A549 (cell line): ENCODE measurements around the gene GPRC5D. TPM values are rescaled to one million over a fixed set of nuclear protein-coding genes. Genes with fewer than 3 reads are reported as not detected.

Source experiments
- ATAC-seq, 2 experiments: fragments of 200-7000 bp in 1 of 2; fragments of >200 bp in 1 of 2; cut with Nextera tagmentation in 1 of 2; cut with Tn5 transposase in 1 of 2; 3 replicates each; pipeline versions ENCODE4 v1.8.0 to v1.9.1; 2018 to 2020; ENCODE audit warnings: mild to moderate bottlenecking in 1 of 2, moderate library complexity in 1 of 2
- CTCF ChIA-PET: fragments of 300-600 bp; sonication (Branson Sonifier 250); formaldehyde crosslinking; extraction: SDS; loops from one replicate; lab custom pipeline; 2021; ENCODE audit warnings: antibody characterized with exemption, inconsistent platforms; lab: Yijun Ruan, JAX
- POLR2A ChIA-PET: fragments of 350-600 bp; formaldehyde crosslinking; extraction: SDS; loops from one replicate; lab custom pipeline; 2021; ENCODE audit warnings: antibody characterized with exemption, inconsistent platforms; lab: Yijun Ruan, JAX
- DNase-seq, 2 experiments: peaks; one replicate each; pipeline versions ENCODE4 v3.0.0 to v3.0.0-alpha.2; 2011 to 2016; ENCODE audit warnings: low read depth in 1 of 2, low spot score in 1 of 2
- FAIRE-seq: peaks from 2 replicates; lab custom pipeline; 2011; peaks lifted over from hg19 to GRCh38; lab: Jason Lieb, UNC
- H3K27ac ChIP-seq, 2 experiments: fragments of >200 bp; sonication (Bioruptor Twin); formaldehyde crosslinking; 3 replicates each; pipeline ENCODE4 v1.5.1; 2016 to 2017
- H3K4me1 ChIP-seq: fragments of >200 bp; sonication (Bioruptor Twin); formaldehyde crosslinking; 3 replicates; pipeline ENCODE4 v1.6.1; 2016
- H3K4me2 ChIP-seq: fragments of >200 bp; sonication (Bioruptor Twin); formaldehyde crosslinking; 3 replicates; pipeline ENCODE4 v1.6.1; 2016
- H3K4me3 ChIP-seq: fragments of >200 bp; sonication (Bioruptor Twin); formaldehyde crosslinking; 3 replicates; pipeline ENCODE4 v1.5.1; 2016
- H3K9me3 ChIP-seq: fragments of >200 bp; sonication (Bioruptor Twin); formaldehyde crosslinking; 3 replicates; pipeline ENCODE4 v1.6.1; 2016
- CBX8 ChIP-seq: fragments of 200-600 bp; sonication (generic); IDR thresholded peaks from 2 replicates; pipeline ENCODE4 v1.6.1; 2016
- CEBPB ChIP-seq, 2 experiments: fragments of >200 bp in 1 of 2; sonication (Bioruptor Twin) in 1 of 2; formaldehyde crosslinking in 1 of 2; IDR thresholded peaks; 2 replicates each; pipeline ENCODE4 v1.6.1; 2012 to 2016
- CTCF ChIP-seq: fragments of >200 bp; sonication (Bioruptor Twin); formaldehyde crosslinking; IDR thresholded peaks from 3 replicates; pipeline ENCODE4 v1.5.1; 2016
- E2F6 ChIP-seq: IDR thresholded peaks from 2 replicates; pipeline ENCODE4 v1.6.1; 2012; ENCODE audit warnings: low read depth, borderline replicate concordance
- FOSB ChIP-seq: fragments of 250-450 bp; sonication (Bioruptor Pico); IDR thresholded peaks from 2 replicates; pipeline ENCODE4 v1.5.0; 2020; ENCODE audit warnings: mild to moderate bottlenecking, moderate library complexity
- FOXS1 ChIP-seq: fragments of 250-450 bp; sonication (Bioruptor Pico); IDR thresholded peaks from 2 replicates; pipeline ENCODE4 v1.5.0; 2020; ENCODE audit warnings: mild to moderate bottlenecking, moderate library complexity
- GATA3 ChIP-seq: IDR thresholded peaks from 2 replicates; pipeline ENCODE4 v1.6.1; 2012; ENCODE audit warnings: borderline replicate concordance
- JUN ChIP-seq, 2 experiments: fragments of >200 bp; sonication (Bioruptor Twin); formaldehyde crosslinking; IDR thresholded peaks; 2 replicates in 1 of 2; 3 replicates in 1 of 2; pipeline ENCODE4 v1.6.1; 2016 to 2017
- KDM1A ChIP-seq: fragments of 200-600 bp; sonication (generic); IDR thresholded peaks from 2 replicates; pipeline ENCODE4 v1.6.1; 2016; ENCODE audit warnings: low read depth, mild to moderate bottlenecking
- MAFK ChIP-seq: fragments of 450-650 bp; IDR thresholded peaks from 2 replicates; pipeline ENCODE4 v1.6.1; 2014; ENCODE audit not compliant: partially characterized antibody
- MAX ChIP-seq: IDR thresholded peaks from 2 replicates; pipeline ENCODE4 v1.6.1; 2012
- MYC ChIP-seq: IDR thresholded peaks from 2 replicates; pipeline ENCODE4 v1.6.1; 2012; ENCODE audit warnings: mild to moderate bottlenecking, inconsistent platforms, low read length, improper control_type of control experiment, borderline replicate concordance
- NPAS2 ChIP-seq: fragments of 250-450 bp; sonication (Bioruptor Pico); IDR thresholded peaks from 2 replicates; pipeline ENCODE4 v1.8.0; 2022; ENCODE audit warnings: mild to moderate bottlenecking, moderate library complexity, borderline replicate concordance
- PBX3 ChIP-seq: IDR thresholded peaks from 2 replicates; pipeline ENCODE4 v1.6.1; 2012
- POLR2A ChIP-seq: IDR thresholded peaks from 2 replicates; pipeline ENCODE4 v1.6.1; 2012; ENCODE audit warnings: mild to moderate bottlenecking, low read length
- POLR2AphosphoS2 ChIP-seq: conservative IDR thresholded peaks from 2 replicates; pipeline ENCODE4 v1.6.1; 2012; ENCODE audit warnings: low read length, improper control_type of control experiment, inconsistent platforms
- RAD21 ChIP-seq, 2 experiments: fragments of >200 bp in 1 of 2; sonication (Bioruptor Twin) in 1 of 2; formaldehyde crosslinking in 1 of 2; IDR thresholded peaks in 1 of 2; conservative IDR thresholded peaks in 1 of 2; 2 replicates in 1 of 2; 3 replicates in 1 of 2; pipeline ENCODE4 v1.6.1; 2012 to 2018; ENCODE audit warnings: inconsistent platforms in 1 of 2
- SMC3 ChIP-seq: fragments of >200 bp; sonication (Bioruptor Twin); formaldehyde crosslinking; IDR thresholded peaks from 3 replicates; pipeline ENCODE4 v1.6.1; 2018; ENCODE audit warnings: inconsistent platforms
- SREBF2 ChIP-seq: fragments of 450-650 bp; IDR thresholded peaks from 2 replicates; pipeline ENCODE4 v1.6.1; 2014; ENCODE audit warnings: mild to moderate bottlenecking, moderate library complexity
- WGBS: methylation state at CpG from one replicate; pipeline ENCODE4 v1.1.6; 2017; ENCODE audit errors: missing lambda C conversion rate; 5-methylcytosine and 5-hydroxymethylcytosine counted together
- polyA plus RNA-seq, 4 experiments: library from polyadenylated mRNA; depleted of rRNA in 3 of 4; stranded (reverse); fragments of >200 nt; fragmentation: RNase III in 1 of 4; extraction: RNeasy Plus Mini Kit Qiagen cat#74134 plus additional on column Dnase treatment in 1 of 4; gene quantifications; 2 replicates in 3 of 4; 3 replicates in 1 of 4; pipeline ENCODE4 v1.2.3, GENCODE V29; 2011 to 2017
- TF ChIP-seq, protein P1 (sequence below): fragments of 250-450 bp; sonication (Bioruptor Pico); IDR thresholded peaks from 2 replicates; pipeline ENCODE4 v1.5.0; 2020; ENCODE audit warnings: low read depth, mild to moderate bottlenecking, moderate library complexity

GPRC5D gene
- polyA plus RNA-seq, 2 of the 4 experiments (the other 2 are of a cell fraction): not detected

GRCh38 chr12:12938541-12938940, 13.4 kb downstream of the GPRC5D start:
- TF ChIP-seq MAFK (peak; percentile 12), MAX (no peak), GATA3 (no peak), FOSB (CRISPR knock-in tag) (no peak)
- no peaks in the 10 kb centered on the region for H3K4me1 ChIP-seq
- CTCF ChIA-PET: interaction anchor here (0.8 to 1.6 kb wide), 7 partner anchors 32 to 127 kb away, joined by 3 to 4 read pairs (median 3); partner anchors contain the start of gene DDX47
- H3K9me3 ChIP-seq: no peaks in the 10 kb centered on the region
- WGBS: 72% methylated on average over 5 of the region's 5 CpGs
- POLR2A ChIA-PET: no interaction called here
- FAIRE-seq (no peak), DNase-seq (no peak), ATAC-seq (no peak; a peak in 1 of 6 replicates)
- no peak overlapping the region for H3K4me2 ChIP-seq
- no peak overlapping the region for H3K4me3 ChIP-seq
- H3K27ac ChIP-seq: no peak overlapping the region

DNA sequence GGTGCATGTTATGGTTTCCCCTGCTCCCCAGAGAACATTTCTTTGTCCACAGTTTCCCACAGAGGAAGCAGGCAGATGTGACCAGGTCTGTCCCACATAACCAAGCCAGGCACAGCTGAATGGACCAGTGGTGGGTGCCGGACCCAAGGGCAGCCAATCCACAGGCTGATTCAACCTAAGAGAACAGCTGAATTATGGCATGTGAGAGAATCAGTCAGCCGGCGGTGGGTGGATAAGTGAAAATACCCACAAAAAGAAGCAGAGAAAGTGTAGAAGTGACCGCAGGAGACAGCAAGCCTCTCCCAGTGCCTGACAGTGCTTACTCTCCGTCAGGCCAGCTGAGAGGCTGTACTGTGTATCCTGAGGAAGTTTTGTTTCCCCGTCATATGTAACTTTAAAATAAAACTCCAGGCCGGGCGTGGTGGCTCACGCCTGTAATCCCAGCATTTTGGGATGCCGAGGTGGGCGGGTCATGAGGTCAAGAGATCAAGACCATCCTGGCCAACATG, 14.9 kb downstream of the GPRC5D start:
- WGBS: 93% methylated on average over 11 of the region's 11 CpGs
- FAIRE-seq: no peak
- CTCF ChIA-PET: interaction anchor here (1.8 kb wide), 1 partner anchor 47 kb away, joined by 5 read pairs; no protein-coding TSS in a partner anchor

More for the DNA sequence above, 14.9 kb downstream of the GPRC5D start:
- Histone ChIP-seq H3K4me3 (no peak overlapping the region), H3K4me2 (no peak overlapping the region), H3K4me1 (no peaks in the 10 kb centered on the region), H3K9me3 (no peaks in the 10 kb centered on the region), H3K27ac (no peak overlapping the region)
- TF ChIP-seq KDM1A: no peak
- TF ChIP-seq PBX3: no peak
- TF ChIP-seq SMC3: no peak
- no peak for TF ChIP-seq MYC
- TF ChIP-seq FOXS1 (CRISPR knock-in tag): no peak
- no peak for TF ChIP-seq POLR2AphosphoS2
- TF ChIP-seq SREBF2: no peak
- TF ChIP-seq POLR2A: no peak
- TF ChIP-seq NPAS2 (CRISPR knock-in tag): no peak
- TF ChIP-seq RAD21 (conservative IDR thresholded peaks at IDR 0.05 in 1 of 2, IDR thresholded peaks at IDR 0.05 in 1 of 2): no peak
- TF ChIP-seq E2F6: no peak
- no peak for TF ChIP-seq CBX8
- TF ChIP-seq JUN (IDR thresholded peaks at IDR 0.05): no peak
- TF ChIP-seq, protein P1, sequence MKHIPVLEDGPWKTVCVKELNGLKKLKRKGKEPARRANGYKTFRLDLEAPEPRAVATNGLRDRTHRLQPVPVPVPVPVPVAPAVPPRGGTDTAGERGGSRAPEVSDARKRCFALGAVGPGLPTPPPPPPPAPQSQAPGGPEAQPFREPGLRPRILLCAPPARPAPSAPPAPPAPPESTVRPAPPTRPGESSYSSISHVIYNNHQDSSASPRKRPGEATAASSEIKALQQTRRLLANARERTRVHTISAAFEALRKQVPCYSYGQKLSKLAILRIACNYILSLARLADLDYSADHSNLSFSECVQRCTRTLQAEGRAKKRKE (CRISPR knock-in tag): no peak
- no peak for TF ChIP-seq CTCF
- no peak for TF ChIP-seq CEBPB (IDR thresholded peaks at IDR 0.05)
- DNase-seq (no peak), ATAC-seq (no peak)
- POLR2A ChIA-PET: no interaction called here
